ENCODE data around the gene COL6A1. TPM values are rescaled to one million over a fixed set of nuclear protein-coding genes. Genes with fewer than 3 reads are reported as not detected.

COL6A1 gene
- polyA plus RNA-seq, 1 of the 3 experiments (the other 2 are of a cell fraction) = 107 TPM

DNA sequence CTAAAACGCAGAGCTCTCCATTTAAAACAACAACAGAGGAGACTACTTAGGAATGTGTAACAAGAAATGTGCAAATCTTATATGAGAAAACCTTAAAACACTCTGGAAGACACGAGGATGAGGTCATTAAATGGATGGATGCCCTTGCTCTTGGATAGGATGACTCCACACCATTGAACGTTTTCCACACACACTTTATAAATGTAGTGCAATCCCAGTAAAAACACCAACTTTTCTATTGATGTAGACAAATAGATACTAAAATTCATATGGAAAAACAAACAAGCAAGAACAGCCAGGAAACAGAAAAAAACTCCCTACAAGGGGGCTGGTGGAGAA lies 18.4 kb upstream of the COL6A1 start:
- Histone ChIP-seq H3K9me2 (no peaks in the 10 kb centered on the region), H3K27me3 (ENCODE audit: insufficient read depth) (no peaks in the 10 kb centered on the region), H3K36me3 (replicated peaks in 1 of 2; ENCODE audit: control insufficient read depth in 1 of 2, insufficient read depth in 2 of 2, low read length in 1 of 2) (no peaks in the 10 kb centered on the region), H3K4me2 (no peak overlapping the region), H3K9me3 (no peaks in the 10 kb centered on the region), H3K9ac (no peak overlapping the region), H2AFZ (ENCODE audit: low read depth) (no peak overlapping the region), H3K79me2 (ENCODE audit: insufficient read depth) (no peaks in the 10 kb centered on the region), H3F3A (replicated peaks; ENCODE audit: insufficient read depth) (no peaks in the 10 kb centered on the region), H4K20me1 (ENCODE audit: insufficient read depth) (no peaks in the 10 kb centered on the region), H3K4me3 (ENCODE audit: low read depth in 2 of 2, low read length in 1 of 2) (no peak overlapping the region), H3K4me1 (ENCODE audit: control insufficient read depth in 1 of 2, insufficient read depth in 2 of 2, low read depth in 1 of 2, low read length in 1 of 2) (no peaks in the 10 kb centered on the region), H3K27ac (ENCODE audit: low read depth in 2 of 2, low read length in 1 of 2) (no peak overlapping the region)
- ChIA-PET POLR2A (no interaction called here), CTCF (interaction anchor here (2.7 kb wide), 1 partner anchor 9 kb away, joined by 9 read pairs; no protein-coding TSS in a partner anchor)
- 27% methylated on average over 3 of the region's 3 CpGs for WGBS (ENCODE audit: low lambda C conversion rate)
- no peak for DNase-seq
- no peak for TF ChIP-seq RCOR1 (IDR thresholded peaks at IDR 0.05; ENCODE audit: low read length)
- TF ChIP-seq NRF1 (IDR thresholded peaks at IDR 0.05; ENCODE audit: low read depth, low read length) = no peak
- TF ChIP-seq SIN3A (IDR thresholded peaks at IDR 0.05; ENCODE audit: borderline replicate concordance, low read depth, low read length) = no peak
- no peak for TF ChIP-seq TAF1 (IDR thresholded peaks at IDR 0.05; ENCODE audit: borderline replicate concordance, low read depth, low read length)
- TF ChIP-seq, protein P1, sequence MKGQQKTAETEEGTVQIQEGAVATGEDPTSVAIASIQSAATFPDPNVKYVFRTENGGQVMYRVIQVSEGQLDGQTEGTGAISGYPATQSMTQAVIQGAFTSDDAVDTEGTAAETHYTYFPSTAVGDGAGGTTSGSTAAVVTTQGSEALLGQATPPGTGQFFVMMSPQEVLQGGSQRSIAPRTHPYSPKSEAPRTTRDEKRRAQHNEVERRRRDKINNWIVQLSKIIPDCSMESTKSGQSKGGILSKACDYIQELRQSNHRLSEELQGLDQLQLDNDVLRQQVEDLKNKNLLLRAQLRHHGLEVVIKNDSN (IDR thresholded peaks at IDR 0.05; ENCODE audit: borderline replicate concordance, low read depth) = no peak
- TF ChIP-seq, protein P2, sequence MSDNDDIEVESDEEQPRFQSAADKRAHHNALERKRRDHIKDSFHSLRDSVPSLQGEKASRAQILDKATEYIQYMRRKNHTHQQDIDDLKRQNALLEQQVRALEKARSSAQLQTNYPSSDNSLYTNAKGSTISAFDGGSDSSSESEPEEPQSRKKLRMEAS (IDR thresholded peaks at IDR 0.05; ENCODE audit: low read depth) = no peak
- TF ChIP-seq MXI1 (IDR thresholded peaks at IDR 0.05; ENCODE audit: low read depth, low read length) = no peak
- TF ChIP-seq ELF1 (IDR thresholded peaks at IDR 0.05) = no peak
- TF ChIP-seq EZH2phosphoT487 (IDR thresholded peaks at IDR 0.05; ENCODE audit: borderline replicate concordance, low read depth) = no peak
- TF ChIP-seq, protein P3, sequence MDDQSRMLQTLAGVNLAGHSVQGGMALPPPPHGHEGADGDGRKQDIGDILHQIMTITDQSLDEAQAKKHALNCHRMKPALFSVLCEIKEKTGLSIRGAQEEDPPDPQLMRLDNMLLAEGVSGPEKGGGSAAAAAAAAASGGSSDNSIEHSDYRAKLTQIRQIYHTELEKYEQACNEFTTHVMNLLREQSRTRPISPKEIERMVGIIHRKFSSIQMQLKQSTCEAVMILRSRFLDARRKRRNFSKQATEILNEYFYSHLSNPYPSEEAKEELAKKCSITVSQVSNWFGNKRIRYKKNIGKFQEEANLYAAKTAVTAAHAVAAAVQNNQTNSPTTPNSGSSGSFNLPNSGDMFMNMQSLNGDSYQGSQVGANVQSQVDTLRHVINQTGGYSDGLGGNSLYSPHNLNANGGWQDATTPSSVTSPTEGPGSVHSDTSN (IDR thresholded peaks at IDR 0.05) = no peak
- TF ChIP-seq FOXM1 (IDR thresholded peaks at IDR 0.05; ENCODE audit: low read depth) = no peak
- no peak for TF ChIP-seq MEF2A (IDR thresholded peaks at IDR 0.05; ENCODE audit: borderline replicate concordance, low read depth)
- TF ChIP-seq, protein P4, sequence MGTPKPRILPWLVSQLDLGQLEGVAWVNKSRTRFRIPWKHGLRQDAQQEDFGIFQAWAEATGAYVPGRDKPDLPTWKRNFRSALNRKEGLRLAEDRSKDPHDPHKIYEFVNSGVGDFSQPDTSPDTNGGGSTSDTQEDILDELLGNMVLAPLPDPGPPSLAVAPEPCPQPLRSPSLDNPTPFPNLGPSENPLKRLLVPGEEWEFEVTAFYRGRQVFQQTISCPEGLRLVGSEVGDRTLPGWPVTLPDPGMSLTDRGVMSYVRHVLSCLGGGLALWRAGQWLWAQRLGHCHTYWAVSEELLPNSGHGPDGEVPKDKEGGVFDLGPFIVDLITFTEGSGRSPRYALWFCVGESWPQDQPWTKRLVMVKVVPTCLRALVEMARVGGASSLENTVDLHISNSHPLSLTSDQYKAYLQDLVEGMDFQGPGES (IDR thresholded peaks at IDR 0.05; ENCODE audit: low read depth, low read length) = no peak
- TF ChIP-seq NFIC (IDR thresholded peaks at IDR 0.05; ENCODE audit: borderline replicate concordance) = no peak
- TF ChIP-seq RAD21 (IDR thresholded peaks at IDR 0.05; ENCODE audit: low read length) = no peak
- no peak for TF ChIP-seq RFX5 (IDR thresholded peaks at IDR 0.05; ENCODE audit: low read length)
- TF ChIP-seq RXRA (IDR thresholded peaks at IDR 0.05; ENCODE audit: borderline replicate concordance, low read depth) = no peak
